ENCODE results near the gene GABBR2. TPM values are rescaled to one million over a fixed set of nuclear protein-coding genes. Genes with fewer than 3 reads are reported as not detected.

Gene GABBR2
- total and polyA plus RNA-seq, 4 donors: 20.0 to 140 (median 93.3) TPM

DNA sequence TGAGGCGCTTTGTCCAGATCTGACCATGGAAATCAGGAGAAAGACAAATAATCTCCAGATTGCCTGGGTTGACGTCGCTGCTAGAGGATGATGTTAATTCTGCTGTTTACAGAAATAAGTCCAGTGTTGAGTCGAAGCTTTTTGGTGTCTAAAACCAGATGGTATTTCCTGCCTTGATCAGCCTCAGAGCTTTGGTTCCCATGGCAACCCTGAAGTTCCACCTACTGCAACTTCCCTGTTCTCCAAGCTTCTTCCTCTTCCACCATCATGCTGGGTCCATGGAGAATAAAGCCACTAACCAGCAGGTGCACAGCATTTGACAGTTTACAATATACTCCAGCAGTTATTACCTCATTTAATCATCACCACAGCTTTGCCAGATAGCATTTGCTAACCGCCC lies 18.0 kb upstream of the GABBR2 start:
- H3K36me3 ChIP-seq (ENCODE audit: control insufficient read depth, insufficient read depth, low read length): no peaks in the 10 kb centered on the region
- H3K27ac ChIP-seq (ENCODE audit: low read depth, low read length): no peak overlapping the region
- H3K9me3 ChIP-seq (ENCODE audit: control insufficient read depth, insufficient read depth, low read length): no peaks in the 10 kb centered on the region
- no peak overlapping the region for H3K4me3 ChIP-seq (ENCODE audit: low read depth, low read length)
- 26% methylated on average over 4 of the region's 5 CpGs for WGBS (ENCODE audit: insufficient coverage)
- peaks cover 10% of the 10 kb centered on the region for H3K4me1 ChIP-seq (ENCODE audit: control insufficient read depth, insufficient read depth, low read length)
- DNase-seq (ENCODE audit: low read depth in 4 of 6, low spot score in 6 of 6): peak in 2 of 6 donors; percentile 63 to 89
- no peaks in the 10 kb centered on the region for H3K27me3 ChIP-seq (ENCODE audit: control insufficient read depth, insufficient read depth, low read length)

DNA sequence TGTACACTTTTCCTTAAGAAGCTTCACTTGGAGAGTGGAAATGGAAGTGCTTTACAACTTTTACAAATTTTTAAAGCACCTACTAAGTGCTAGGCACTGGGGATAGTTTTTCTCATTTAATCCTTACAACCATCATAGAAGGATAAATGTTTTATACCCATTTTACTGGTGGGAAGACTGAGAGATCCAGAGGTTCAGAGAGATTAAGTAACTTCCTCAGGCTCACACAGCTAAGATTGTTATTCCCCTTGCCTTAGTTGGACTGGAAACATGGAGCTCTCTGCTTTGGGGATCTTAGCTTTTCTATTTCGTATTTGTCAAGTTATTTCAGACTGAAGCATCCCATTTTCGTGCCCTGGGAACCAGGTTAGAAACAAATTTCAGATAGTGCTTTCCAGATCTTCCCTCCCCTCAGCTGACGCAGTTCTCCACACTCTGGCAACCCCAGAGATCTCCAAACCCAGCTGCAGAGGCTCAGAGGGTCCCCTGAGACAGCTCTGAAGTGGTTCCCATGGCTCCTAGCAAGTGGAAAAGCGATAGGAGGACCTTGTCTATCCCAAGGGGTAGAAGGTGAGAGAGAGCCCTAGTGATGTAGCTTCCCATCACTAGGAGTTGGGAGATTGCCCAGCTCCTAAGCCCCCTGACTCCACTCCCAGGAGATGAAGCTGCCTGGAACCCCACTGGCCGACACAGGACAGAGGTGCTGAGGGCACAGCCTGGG lies 16.2 kb upstream of the GABBR2 start:
- WGBS (ENCODE audit: insufficient coverage): 94% methylated on average over 5 of the region's 5 CpGs
- Histone ChIP-seq H3K4me3 (ENCODE audit: low read depth, low read length) (no peak overlapping the region), H3K27ac (ENCODE audit: low read depth, low read length) (no peak overlapping the region), H3K36me3 (ENCODE audit: control insufficient read depth, insufficient read depth, low read length) (no peaks in the 10 kb centered on the region), H3K9me3 (ENCODE audit: control insufficient read depth, insufficient read depth, low read length) (no peaks in the 10 kb centered on the region), H3K27me3 (ENCODE audit: control insufficient read depth, insufficient read depth, low read length) (no peaks in the 10 kb centered on the region), H3K4me1 (ENCODE audit: control insufficient read depth, insufficient read depth, low read length) (peaks cover 6% of the 10 kb centered on the region)
- no peak for DNase-seq (ENCODE audit: low read depth in 4 of 6, low spot score in 6 of 6)

DNA sequence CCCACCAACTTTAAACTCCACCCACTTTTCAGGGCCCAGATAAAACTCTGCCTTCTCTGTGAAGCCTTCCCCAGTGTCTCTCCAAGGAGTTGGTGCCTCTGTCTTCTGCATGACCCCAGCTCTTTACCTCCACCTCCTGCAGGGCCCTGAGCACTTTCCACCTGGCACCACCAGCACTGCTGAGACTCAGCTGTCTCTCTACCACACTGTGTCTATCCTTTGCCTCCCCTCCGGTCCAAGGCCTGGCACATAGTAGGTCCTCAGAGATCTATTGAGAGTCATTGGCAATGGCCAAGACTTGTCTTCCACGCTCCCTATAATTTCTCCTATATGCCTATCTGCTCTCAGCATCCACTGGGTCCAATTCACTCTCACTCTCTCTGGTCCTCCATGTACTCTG lies 12.9 kb upstream of the GABBR2 start:
- no peaks in the 10 kb centered on the region for H3K9me3 ChIP-seq (ENCODE audit: control insufficient read depth, insufficient read depth, low read length)
- peaks cover 6% of the 10 kb centered on the region for H3K4me1 ChIP-seq (ENCODE audit: control insufficient read depth, insufficient read depth, low read length)
- no peak for DNase-seq (ENCODE audit: low read depth in 4 of 6, low spot score in 6 of 6)
- no peak overlapping the region for H3K4me3 ChIP-seq (ENCODE audit: low read depth, low read length)
- H3K36me3 ChIP-seq (ENCODE audit: control insufficient read depth, insufficient read depth, low read length): no peaks in the 10 kb centered on the region
- no peak overlapping the region for H3K27ac ChIP-seq (ENCODE audit: low read depth, low read length)
- WGBS (ENCODE audit: insufficient coverage): 94% methylated on average over 2 of the region's 2 CpGs
- no peaks in the 10 kb centered on the region for H3K27me3 ChIP-seq (ENCODE audit: control insufficient read depth, insufficient read depth, low read length)

DNA sequence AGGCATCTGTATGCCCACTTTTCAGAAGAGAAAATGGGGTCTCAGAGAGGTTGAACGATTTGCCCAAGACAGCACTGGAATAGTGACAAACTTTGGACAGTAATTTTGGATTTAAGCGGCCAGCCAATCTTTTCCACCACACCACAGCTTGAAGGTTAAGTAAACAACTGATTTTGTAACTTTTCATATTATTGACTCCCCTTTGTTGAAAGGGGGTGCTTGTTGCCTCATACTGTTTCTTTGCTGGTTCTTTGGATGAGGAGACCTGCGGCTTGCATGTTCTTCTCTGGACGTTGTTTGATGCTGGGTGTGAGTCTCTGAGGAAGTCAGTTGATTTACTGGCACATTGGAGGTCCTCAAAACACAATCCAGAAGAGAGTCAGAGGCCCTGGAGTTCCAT lies 11.7 kb upstream of the GABBR2 start:
- H3K9me3 ChIP-seq (ENCODE audit: control insufficient read depth, insufficient read depth, low read length): no peaks in the 10 kb centered on the region
- no peak overlapping the region for H3K27ac ChIP-seq (ENCODE audit: low read depth, low read length)
- no peaks in the 10 kb centered on the region for H3K27me3 ChIP-seq (ENCODE audit: control insufficient read depth, insufficient read depth, low read length)
- no peak overlapping the region for H3K4me3 ChIP-seq (ENCODE audit: low read depth, low read length)
- H3K36me3 ChIP-seq (ENCODE audit: control insufficient read depth, insufficient read depth, low read length): no peaks in the 10 kb centered on the region
- H3K4me1 ChIP-seq (ENCODE audit: control insufficient read depth, insufficient read depth, low read length): peaks cover 2% of the 10 kb centered on the region
- 80% methylated on average over 1 of the region's 4 CpGs for WGBS (ENCODE audit: insufficient coverage)
- DNase-seq (ENCODE audit: low read depth in 4 of 6, low spot score in 6 of 6): no peak

DNA sequence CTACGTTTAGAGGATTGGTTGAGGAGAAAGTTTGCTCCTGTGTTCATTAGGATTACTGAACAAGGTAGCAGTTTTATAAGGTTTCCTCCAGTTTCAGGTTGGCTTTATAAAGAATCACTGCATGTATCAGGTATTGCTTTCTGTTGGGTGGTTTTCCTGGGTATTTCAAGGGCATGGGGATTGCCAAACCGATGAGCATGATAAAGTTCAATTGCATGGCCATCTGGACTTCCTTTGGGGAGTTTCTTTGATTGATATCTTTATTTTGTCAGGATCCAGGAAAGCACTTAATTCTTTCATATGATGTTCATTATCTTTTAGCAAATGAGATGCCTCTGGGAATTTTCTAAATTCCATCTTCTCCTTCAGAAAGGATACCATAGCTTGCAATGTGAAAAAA lies 10.3 kb upstream of the GABBR2 start:
- H3K36me3 ChIP-seq (ENCODE audit: control insufficient read depth, insufficient read depth, low read length): no peaks in the 10 kb centered on the region
- WGBS (ENCODE audit: insufficient coverage): 75% methylated on average over 2 of the region's 2 CpGs
- H3K27me3 ChIP-seq (ENCODE audit: control insufficient read depth, insufficient read depth, low read length): no peaks in the 10 kb centered on the region

DNA sequence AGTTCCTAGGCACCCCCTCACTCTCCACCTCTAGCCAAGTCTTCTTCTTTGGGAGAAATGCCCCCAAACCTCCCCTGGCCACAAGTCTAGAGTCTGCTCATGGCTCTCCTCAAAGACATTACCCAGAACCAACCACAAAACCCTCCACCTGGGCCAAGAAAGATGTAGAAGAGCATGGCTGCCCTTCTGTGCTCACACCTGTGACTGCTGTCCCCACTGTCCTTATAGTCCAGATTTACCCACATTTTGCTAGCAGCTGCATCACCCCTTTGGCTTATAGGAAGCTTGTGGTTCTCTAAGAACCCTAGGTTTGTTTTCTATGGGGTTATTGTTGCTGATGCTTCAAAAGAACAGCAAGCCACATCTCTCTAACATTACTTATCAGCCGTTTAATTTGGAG lies 6.1 kb upstream of the GABBR2 start:
- no peaks in the 10 kb centered on the region for H3K9me3 ChIP-seq (ENCODE audit: control insufficient read depth, insufficient read depth, low read length)
- H3K4me3 ChIP-seq (ENCODE audit: low read depth, low read length): no peak overlapping the region
- H3K36me3 ChIP-seq (ENCODE audit: control insufficient read depth, insufficient read depth, low read length): no peaks in the 10 kb centered on the region
- H3K4me1 ChIP-seq (ENCODE audit: control insufficient read depth, insufficient read depth, low read length): peaks cover under 1% of the 10 kb centered on the region
- no peak for DNase-seq (ENCODE audit: low read depth in 4 of 6, low spot score in 6 of 6)
- WGBS (ENCODE audit: insufficient coverage): no CpG with 5 or more reads among the region's 1 CpG
- no peak overlapping the region for H3K27ac ChIP-seq (ENCODE audit: low read depth, low read length)
- peaks cover 6% of the 10 kb centered on the region for H3K27me3 ChIP-seq (ENCODE audit: control insufficient read depth, insufficient read depth, low read length)

More for the DNA sequence above, 10.3 kb upstream of the GABBR2 start:
- Histone ChIP-seq H3K4me1 (ENCODE audit: control insufficient read depth, insufficient read depth, low read length) (no peaks in the 10 kb centered on the region), H3K4me3 (ENCODE audit: low read depth, low read length) (no peak overlapping the region), H3K27ac (ENCODE audit: low read depth, low read length) (no peak overlapping the region), H3K9me3 (ENCODE audit: control insufficient read depth, insufficient read depth, low read length) (no peaks in the 10 kb centered on the region)
- no peak for DNase-seq (ENCODE audit: low read depth in 4 of 6, low spot score in 6 of 6)

DNA sequence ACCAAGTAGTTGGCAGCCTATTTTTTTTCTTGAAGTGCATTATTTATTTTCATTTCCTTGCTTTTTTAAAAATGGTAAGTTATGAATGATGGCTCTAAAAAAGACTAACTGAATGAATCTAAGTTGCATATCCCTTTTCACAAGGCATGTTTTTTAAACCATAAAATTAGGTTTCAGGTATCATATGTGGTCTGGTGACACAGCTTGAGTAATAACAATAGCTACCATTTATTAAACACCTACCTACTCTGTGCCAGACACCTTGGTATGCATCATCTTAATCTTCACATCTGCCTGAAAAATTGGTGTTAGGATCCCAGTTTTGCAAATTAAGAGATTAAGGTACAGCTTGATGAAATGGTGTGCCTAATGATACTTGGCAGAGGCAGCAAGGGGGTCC lies 4.3 kb upstream of the GABBR2 start:
- peaks cover 13% of the 10 kb centered on the region for H3K27me3 ChIP-seq (ENCODE audit: control insufficient read depth, insufficient read depth, low read length)
- H3K4me3 ChIP-seq (ENCODE audit: low read depth, low read length): no peak overlapping the region
- peaks cover 10% of the 10 kb centered on the region for H3K4me1 ChIP-seq (ENCODE audit: control insufficient read depth, insufficient read depth, low read length)
- no peaks in the 10 kb centered on the region for H3K9me3 ChIP-seq (ENCODE audit: control insufficient read depth, insufficient read depth, low read length)
- DNase-seq (ENCODE audit: low read depth in 4 of 6, low spot score in 6 of 6): no peak
- H3K36me3 ChIP-seq (ENCODE audit: control insufficient read depth, insufficient read depth, low read length): no peaks in the 10 kb centered on the region
- H3K27ac ChIP-seq (ENCODE audit: low read depth, low read length): no peak overlapping the region

DNA sequence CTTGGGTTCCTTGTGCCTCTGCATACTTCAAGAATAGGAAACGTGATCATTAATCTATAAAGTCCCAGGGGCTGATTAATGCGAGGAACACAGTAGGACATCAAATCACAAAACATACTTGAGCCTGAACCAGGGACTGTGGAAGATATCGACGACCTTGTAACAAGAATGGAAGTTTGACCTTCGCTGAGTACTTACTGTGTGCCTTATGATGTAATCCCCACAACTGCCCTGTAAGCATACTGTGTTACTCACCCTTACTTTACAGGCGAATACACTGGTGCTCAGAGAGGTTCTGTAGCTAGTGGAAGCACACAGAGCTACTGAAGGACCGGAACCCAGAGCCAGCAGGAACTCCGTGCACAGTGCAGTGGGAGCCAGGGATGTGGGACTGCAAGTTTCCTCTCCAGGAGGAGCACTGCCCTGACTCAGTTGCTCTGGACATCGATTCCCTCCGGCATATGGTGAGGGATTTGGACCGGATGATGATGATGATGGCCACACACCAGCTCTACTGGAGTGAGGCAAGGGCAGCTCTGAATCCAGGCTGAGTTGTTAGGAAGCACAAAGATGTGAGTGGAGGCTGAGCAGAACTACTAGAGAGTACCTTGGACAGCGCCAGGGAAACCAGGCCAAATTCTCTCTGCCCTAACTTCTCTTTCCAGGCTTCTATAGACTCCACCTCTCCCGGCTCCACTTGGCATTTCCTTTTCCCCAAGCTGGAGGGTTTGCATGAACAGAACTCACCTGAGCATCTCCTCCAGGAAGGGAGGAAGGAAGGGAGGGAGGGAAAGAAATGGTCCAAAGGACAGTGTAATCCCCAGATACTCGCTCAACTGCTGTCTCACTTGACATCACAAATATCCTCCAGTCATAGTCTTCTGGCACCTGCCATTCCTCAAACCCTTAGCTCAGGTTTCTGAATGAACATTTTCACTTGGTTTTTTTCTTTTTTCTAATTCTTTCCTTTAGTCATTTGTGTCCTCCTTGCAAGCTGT lies 1.5 kb upstream of the GABBR2 start:
- WGBS (ENCODE audit: insufficient coverage): 78% methylated on average over 6 of the region's 14 CpGs

DNA sequence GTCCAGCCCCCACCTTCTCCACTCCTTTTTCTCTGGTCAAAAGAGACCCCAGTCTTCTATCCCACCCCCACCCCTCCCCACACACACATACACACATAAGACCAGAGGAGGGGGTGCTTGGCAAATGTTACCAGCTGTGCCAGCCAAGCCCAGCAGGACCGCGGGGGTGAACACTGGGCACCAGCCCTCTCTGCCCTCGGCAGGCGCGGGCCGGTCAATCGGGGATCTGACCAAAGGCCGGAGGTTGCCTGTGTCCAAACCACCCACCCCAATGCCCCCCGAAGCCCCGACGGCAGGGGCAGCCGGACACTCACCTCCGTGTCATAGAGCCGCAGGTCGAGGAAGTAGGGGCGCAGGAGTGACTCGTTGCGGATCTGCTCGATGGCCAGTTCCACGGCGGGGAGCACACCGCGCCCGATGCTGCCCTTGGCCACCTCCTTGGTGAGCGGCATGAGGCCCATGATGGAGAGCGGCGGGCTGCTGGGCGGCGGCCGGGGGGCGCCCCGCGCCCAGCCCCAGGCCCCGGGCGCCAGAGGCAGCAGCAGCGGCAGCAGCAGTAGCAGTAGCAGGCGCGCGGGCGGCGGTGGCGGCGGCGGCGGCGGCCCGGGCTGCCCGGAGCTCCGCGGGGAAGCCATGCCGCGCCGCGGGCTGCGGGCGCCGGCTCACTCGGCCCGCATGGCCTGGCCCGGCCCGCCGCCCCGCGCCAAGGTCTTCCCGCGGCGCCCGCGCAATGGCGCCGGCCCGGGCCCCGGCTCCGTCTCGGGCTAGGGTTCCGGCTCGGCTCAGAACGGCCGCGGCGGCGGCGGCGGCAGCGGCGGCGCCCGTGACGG lies 417 bp downstream of the GABBR2 start:
- peaks cover 19% of the 10 kb centered on the region for H3K27me3 ChIP-seq (ENCODE audit: control insufficient read depth, insufficient read depth, low read length)
- peak overlapping the region; percentile 56 for H3K4me3 ChIP-seq (ENCODE audit: low read depth, low read length)
- peaks cover 31% of the 10 kb centered on the region for H3K4me1 ChIP-seq (ENCODE audit: control insufficient read depth, insufficient read depth, low read length)
- WGBS (ENCODE audit: insufficient coverage): 1% methylated on average over 89 of the region's 89 CpGs
- peaks cover 4% of the 10 kb centered on the region for H3K36me3 ChIP-seq (ENCODE audit: control insufficient read depth, insufficient read depth, low read length)
- H3K9me3 ChIP-seq (ENCODE audit: control insufficient read depth, insufficient read depth, low read length): no peaks in the 10 kb centered on the region
- peak overlapping the region; percentile 61 for H3K27ac ChIP-seq (ENCODE audit: low read depth, low read length)
- DNase-seq (ENCODE audit: low read depth in 4 of 6, low spot score in 6 of 6): peak in 2 of 6 donors; percentile 32 to 48

More for the DNA sequence above, 1.5 kb upstream of the GABBR2 start:
- Histone ChIP-seq H3K36me3 (ENCODE audit: control insufficient read depth, insufficient read depth, low read length) (peaks cover 4% of the 10 kb centered on the region), H3K9me3 (ENCODE audit: control insufficient read depth, insufficient read depth, low read length) (no peaks in the 10 kb centered on the region), H3K4me3 (ENCODE audit: low read depth, low read length) (no peak overlapping the region), H3K4me1 (ENCODE audit: control insufficient read depth, insufficient read depth, low read length) (peaks cover 31% of the 10 kb centered on the region), H3K27me3 (ENCODE audit: control insufficient read depth, insufficient read depth, low read length) (peaks cover 19% of the 10 kb centered on the region), H3K27ac (ENCODE audit: low read depth, low read length) (no peak overlapping the region)
- DNase-seq (ENCODE audit: low read depth in 4 of 6, low spot score in 6 of 6): peak in 1 of 6 donors; percentile 61

Data from spinal cord (tissue), 10 donors.